GM12891 (cell line): Measurements from ENCODE around the gene RPS27A.
"Not testable (repeated sequence)": the region's sequence is repeated elsewhere in the genome, so short reads cannot be mapped to it uniquely, and the experiment has no call there.

ENCODE experiments used
- DNase-seq: peaks from one replicate; pipeline ENCODE4 v3.0.0; 2011; ENCODE audit warnings: low spot score; ENCODE audit not compliant: insufficient read length
- FAIRE-seq: peaks from 2 replicates; lab custom pipeline; 2011; peaks lifted over from hg19 to GRCh38; lab: Jason Lieb, UNC
- PAX5 ChIP-seq: IDR thresholded peaks from 2 replicates; pipeline ENCODE4 v1.6.1; 2011; ENCODE audit warnings: low read length, moderate library complexity, mild to moderate bottlenecking; ENCODE audit not compliant: insufficient read depth, severe bottlenecking
- POLR2A ChIP-seq: IDR thresholded peaks from 2 replicates; pipeline ENCODE4 v1.6.1; 2011; ENCODE audit warnings: low read depth, low read length, control low read depth
- POLR2AphosphoS5 ChIP-seq: IDR thresholded peaks from 2 replicates; pipeline ENCODE4 v1.6.1; 2011; ENCODE audit warnings: low read depth, low read length, control low read depth
- POU2F2 ChIP-seq: IDR thresholded peaks from 2 replicates; pipeline ENCODE4 v1.6.1; 2011; ENCODE audit warnings: low read depth, mild to moderate bottlenecking, control low read depth, low read length, moderate library complexity
- SPI1 ChIP-seq: IDR thresholded peaks from 2 replicates; pipeline ENCODE4 v1.6.1; 2011; ENCODE audit warnings: low read depth, low read length, control low read depth
- TAF1 ChIP-seq: IDR thresholded peaks from 2 replicates; pipeline ENCODE4 v1.6.1; 2011; ENCODE audit warnings: low read depth, low read length, control low read depth

The RPS27A gene

GRCh38 chr2:55242617-55243016 lies 10.1 kb downstream of the RPS27A start:
- DNase-seq (no peak), FAIRE-seq (no peak)
- TF ChIP-seq TAF1 (no peak), POLR2AphosphoS5 (no peak), POU2F2 (no peak), PAX5 (no peak), POLR2A (no peak), SPI1 (no peak)

DNA sequence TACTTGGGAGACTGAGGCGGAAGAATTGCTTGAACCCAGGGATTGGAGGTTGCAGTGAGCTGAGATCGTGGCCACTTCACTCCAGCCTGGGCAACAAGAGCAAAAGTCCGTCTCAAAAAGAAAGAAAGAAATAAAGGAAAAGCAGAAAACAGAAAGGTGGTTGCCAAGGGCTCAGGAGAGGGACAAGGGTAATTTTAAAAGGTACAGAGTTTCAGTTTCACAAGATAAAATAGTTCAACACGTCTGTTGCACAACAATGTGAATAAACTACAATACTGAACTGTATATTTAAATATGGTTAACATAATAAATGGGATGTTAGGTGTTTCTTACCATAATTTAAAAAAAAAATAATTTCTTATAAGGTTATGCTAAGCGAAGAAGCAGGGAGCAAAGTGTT lies 12.9 kb downstream of the RPS27A start:
- DNase-seq, result no peak
- no peak for FAIRE-seq
- no peak for TF ChIP-seq POLR2A
- TF ChIP-seq POU2F2, result no peak
- no peak for TF ChIP-seq SPI1
- TF ChIP-seq POLR2AphosphoS5, result no peak
- no peak for TF ChIP-seq TAF1
- no peak for TF ChIP-seq PAX5

GRCh38 chr2:55247025-55247424 lies 14.5 kb downstream of the RPS27A start:
- FAIRE-seq (no peak), DNase-seq (no peak)
- TF ChIP-seq POU2F2 (no peak), TAF1 (no peak), POLR2A (no peak), SPI1 (no peak), POLR2AphosphoS5 (no peak), PAX5 (no peak)

- TF ChIP-seq PAX5, result no peak
- DNase-seq (no peak), FAIRE-seq (no peak)
Observed at GRCh38 chr2:55252832-55253231, 20.3 kb downstream of the RPS27A start.

DNA sequence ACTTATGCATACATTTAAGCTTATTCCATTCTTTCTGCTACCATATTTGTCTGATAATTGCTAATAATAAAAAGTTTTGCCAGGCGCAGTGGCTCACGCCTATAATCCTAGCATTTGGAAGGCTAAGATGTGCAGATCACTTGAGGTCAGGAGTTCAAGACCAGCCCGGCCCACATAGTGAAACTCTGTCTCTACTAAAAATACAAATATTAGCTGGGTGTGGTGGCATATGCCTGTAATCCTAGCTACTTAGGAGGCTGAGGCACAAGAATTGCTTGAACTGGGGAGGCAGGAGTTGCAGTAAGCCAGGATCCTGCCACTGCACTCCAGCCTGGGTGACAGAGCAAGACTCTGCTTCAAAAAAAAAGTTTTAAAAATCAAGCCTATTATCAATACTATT lies 27.1 kb downstream of the RPS27A start:
- peak; percentile 9 for FAIRE-seq
- DNase-seq, result not testable (repeated sequence)

DNA sequence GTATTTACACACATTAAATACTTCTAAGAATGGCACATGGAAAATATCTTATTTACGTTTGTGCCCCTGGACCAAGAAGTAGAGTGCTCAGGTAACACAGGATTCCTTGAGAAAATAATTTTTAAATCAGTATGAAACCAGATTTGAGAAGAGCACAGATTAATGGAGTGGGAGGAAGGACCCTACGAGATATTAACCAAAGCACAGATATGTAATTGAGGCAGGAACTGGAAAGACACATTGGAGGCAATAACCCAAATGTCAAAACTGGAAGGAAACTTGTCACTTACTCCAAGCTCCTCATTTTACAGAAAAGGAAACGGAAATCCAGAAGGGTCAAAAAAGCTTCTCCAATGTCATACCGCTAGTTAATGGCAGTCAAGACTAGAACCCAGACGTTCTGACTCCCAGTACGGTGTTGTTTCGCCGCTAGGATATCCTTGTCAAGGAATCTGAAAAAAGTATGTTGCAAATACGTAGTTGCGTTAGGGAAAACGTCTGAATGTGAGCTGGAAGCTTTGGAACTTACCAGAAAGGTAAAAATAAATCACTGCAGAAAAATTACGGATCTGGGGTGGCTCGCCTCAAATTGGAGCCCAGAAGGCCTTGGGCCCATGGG lies 35.9 kb downstream of the RPS27A start:
- TF ChIP-seq POU2F2, result no peak
- DNase-seq, result no peak
- no peak for FAIRE-seq

DNA sequence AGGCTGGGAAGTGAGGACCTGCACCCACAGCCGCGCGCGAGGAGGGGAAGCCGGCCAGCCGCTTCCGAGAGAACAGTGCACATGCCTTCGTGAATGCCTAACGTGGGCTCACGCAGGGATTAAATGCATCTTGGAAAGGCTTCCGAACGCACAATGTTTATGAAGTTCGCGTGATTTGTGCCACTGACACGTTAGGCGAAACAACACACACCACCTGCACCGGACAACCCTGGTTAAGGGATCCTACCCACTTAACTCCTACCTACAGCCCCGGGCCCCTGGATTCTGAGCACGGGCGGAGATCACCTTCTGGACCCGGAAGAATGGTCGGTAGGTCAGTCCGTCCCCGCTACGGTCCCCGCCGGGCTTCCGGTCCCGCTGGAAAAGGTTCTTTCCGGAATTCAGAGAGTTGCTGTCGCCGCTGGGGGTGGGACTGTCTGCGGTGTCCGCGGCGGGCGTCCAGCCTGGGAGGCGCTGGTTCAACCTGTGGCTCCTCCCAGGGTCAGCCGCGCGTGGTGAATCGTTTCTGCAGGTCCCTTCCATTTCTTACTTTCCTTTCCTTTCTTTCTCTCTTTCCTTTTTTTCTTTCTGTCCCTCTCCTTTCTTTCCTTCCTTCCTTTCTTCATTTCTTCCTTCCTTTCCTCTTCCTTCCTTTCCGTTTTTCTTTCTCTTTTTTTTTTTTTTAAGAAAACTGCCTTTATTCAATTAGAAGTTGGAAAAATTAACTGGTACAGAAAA lies 36.6 kb downstream of the RPS27A start, which contains the start of gene MTIF2:
TSS of gene MTIF2 (minus strand) at position 325 of the 738 bp plus-strand sequence. CDS start 5,373 bp downstream, outside the sequence.
- DNase-seq (peak; percentile 81), FAIRE-seq (peak; percentile 95)
- TF ChIP-seq TAF1, result peak; percentile 87
- TF ChIP-seq SPI1, result no peak
- TF ChIP-seq POLR2AphosphoS5, result peak; percentile 97
- TF ChIP-seq POU2F2, result peak; percentile 82; the same call in 1 of the 2 replicates
- TF ChIP-seq POLR2A, result peak; percentile 97
- peak; percentile 78 for TF ChIP-seq PAX5

- peak; percentile 16 for FAIRE-seq
- DNase-seq, result no peak
Observed at GRCh38 chr2:55269645-55269990, 37.1 kb downstream of the RPS27A start.

GRCh38 chr2:55274346-55274745 lies 41.9 kb downstream of the RPS27A start:
- not testable (repeated sequence) for FAIRE-seq, DNase-seq

More at GRCh38 chr2:55269645-55269990, 37.1 kb downstream of the RPS27A start:
- TF ChIP-seq PAX5 (no peak), POLR2AphosphoS5 (no peak), POU2F2 (no peak), SPI1 (no peak), TAF1 (no peak), POLR2A (no peak)

GRCh38 chr2:55277310-55277709 lies 44.8 kb downstream of the RPS27A start:
- FAIRE-seq, result no peak
- TF ChIP-seq POLR2AphosphoS5 (no peak), POLR2A (no peak), POU2F2 (no peak), PAX5 (no peak), SPI1 (no peak), TAF1 (no peak)

DNA sequence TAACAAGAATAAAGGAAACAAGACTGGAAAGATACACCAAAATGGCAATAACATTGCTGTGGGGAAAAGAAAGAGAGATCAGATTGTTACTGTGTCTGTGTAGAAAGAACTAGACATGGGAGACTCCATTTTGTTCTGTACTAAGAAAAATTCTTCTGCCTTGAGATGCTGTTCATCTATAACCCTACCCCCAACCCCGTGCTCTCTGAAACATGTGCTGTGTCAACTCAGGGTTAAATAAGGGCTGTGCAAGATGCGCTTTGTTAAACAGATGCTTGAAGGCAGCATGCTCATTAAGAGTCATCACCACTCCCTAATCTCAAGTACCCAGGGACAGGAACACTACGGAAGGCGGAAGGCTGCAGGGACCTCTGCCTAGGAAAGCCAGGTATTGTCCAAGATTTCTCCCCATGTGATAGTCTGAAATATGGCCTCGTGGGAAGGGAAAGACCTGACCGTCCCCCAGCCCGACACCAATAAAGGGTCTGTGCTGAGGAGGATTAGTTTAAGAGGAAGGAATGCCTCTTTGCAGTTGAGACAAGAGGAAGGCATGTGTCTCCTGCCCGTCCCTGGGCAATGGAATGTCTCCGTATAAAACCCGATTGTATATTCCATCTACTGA lies 46.8 kb downstream of the RPS27A start:
- FAIRE-seq, DNase-seq: not testable (repeated sequence)

More at GRCh38 chr2:55277310-55277709, 44.8 kb downstream of the RPS27A start:
- no peak for DNase-seq

DNA sequence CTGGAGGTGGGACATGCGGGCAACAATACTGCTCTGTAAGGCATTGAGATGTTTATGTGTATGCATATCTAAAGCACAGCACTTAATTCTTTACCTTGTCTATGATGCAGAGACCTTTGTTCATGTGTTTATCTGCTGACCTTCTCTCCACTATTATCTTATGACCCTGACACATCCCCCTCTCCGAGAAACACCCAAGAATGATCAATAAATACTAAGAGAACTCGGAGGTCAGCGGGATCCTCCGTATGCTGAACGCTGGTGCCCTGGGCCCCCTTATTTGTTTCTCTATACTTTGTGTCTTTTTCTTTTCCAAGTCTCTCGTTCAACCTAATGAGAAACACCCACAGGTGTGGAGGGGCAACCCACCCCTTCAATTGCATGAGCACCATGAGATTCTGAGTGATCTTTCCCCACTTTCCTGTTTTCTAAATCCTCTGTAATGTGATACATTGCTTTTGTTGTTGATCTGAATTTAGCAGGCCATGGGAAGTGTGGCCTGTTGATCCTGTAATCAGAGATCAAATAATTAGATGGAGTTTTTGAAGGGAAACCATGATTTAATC lies 47.5 kb downstream of the RPS27A start:
- not testable (repeated sequence) for FAIRE-seq

DNA sequence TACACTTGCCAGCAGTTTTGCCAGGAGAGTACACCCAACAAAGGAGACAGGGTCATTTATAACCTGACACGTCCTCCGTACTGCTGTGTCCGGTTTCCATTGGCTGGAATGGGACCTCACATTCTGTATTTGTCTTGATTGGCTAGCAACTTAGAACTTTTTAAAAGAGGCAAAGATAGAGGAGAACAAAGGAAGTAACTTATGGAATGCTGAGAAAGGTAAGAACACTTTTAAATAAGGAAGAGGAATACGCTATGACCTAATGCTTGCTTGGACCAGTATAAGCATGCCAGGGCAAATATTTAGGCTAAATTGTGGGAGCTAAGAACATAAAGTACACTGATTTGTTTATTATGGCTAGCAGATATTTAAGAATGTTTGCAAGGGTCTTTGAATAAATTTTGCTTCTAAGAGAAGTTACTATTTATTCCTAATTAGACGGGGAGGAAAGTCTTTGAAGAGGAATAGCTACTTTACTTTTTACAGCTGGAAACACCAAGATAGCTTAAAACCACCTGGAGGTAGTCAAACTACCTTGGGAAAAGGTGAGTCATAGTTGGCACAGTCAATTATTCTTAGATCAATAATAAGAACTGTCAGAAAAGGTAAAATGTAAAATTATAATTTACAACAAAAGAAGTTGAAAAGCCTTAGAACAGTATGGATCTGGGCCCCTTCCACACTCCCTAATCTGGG lies 48.5 kb downstream of the RPS27A start:
- DNase-seq, FAIRE-seq: not testable (repeated sequence)

More for the DNA sequence above, 47.5 kb downstream of the RPS27A start:
- not testable (repeated sequence) for DNase-seq
